Stimulated activated CD4-positive, alpha-beta T cell treated with anti-CD3 and anti-CD28 coated beads, Interleukin-2, amount 100 ng/mL, for 24 hours (primary cell): ENCODE results near the gene CLEC2D.
A peak's percentile ranks its signal among the peaks of the same experiment; 100 is the strongest.

Experiments
- DNase-seq, 2 donors: peaks; one replicate each; pipeline ENCODE4 v3.0.0-alpha.2; 2020

The CLEC2D gene

GRCh38 chr12:9669534-9669933, at the start of gene CLEC2D:
Gene CLEC2D, plus strand, starts transcription at chr12:9669713. Its CDS starts 22 bp downstream, at chr12:9669735.
- peak in 1 of 2 donors; percentile 61 for DNase-seq

GRCh38 chr12:9625019-9625418, 44.5 kb upstream of the CLEC2D start:
- DNase-seq, result no peak

GRCh38 chr12:9626291-9626690, 43.2 kb upstream of the CLEC2D start:
- no peak for DNase-seq

GRCh38 chr12:9626821-9627220, 42.7 kb upstream of the CLEC2D start:
- DNase-seq, result no peak

GRCh38 chr12:9632766-9633165, 36.7 kb upstream of the CLEC2D start:
- no peak for DNase-seq

- DNase-seq, result peak; percentile 79 to 87
These were observed 35.2 kb upstream of the CLEC2D start for GRCh38 chr12:9634177-9634803.

GRCh38 chr12:9634969-9635754, 34.4 kb upstream of the CLEC2D start:
- DNase-seq, result no peak

- no peak for DNase-seq
These were observed 33.2 kb upstream of the CLEC2D start for GRCh38 chr12:9636150-9636850.

- DNase-seq, result no peak
These were observed 32.7 kb upstream of the CLEC2D start for GRCh38 chr12:9636851-9637206.

GRCh38 chr12:9640024-9640423, 29.5 kb upstream of the CLEC2D start:
- DNase-seq, result no peak

GRCh38 chr12:9642606-9643265, 26.8 kb upstream of the CLEC2D start:
- no peak for DNase-seq

- DNase-seq, result no peak
These were observed 26.2 kb upstream of the CLEC2D start for GRCh38 chr12:9643266-9643660.

- DNase-seq, result peak; percentile 23 to 48
These were observed 24.4 kb upstream of the CLEC2D start for GRCh38 chr12:9644985-9645551.

GRCh38 chr12:9646794-9647781, 22.4 kb upstream of the CLEC2D start:
- no peak for DNase-seq

GRCh38 chr12:9647825-9648700, 21.4 kb upstream of the CLEC2D start:
- peak; percentile 88 to 95 for DNase-seq

- no peak for DNase-seq
These were observed 20.6 kb upstream of the CLEC2D start for GRCh38 chr12:9648701-9649531.

GRCh38 chr12:9649532-9649940, 20.0 kb upstream of the CLEC2D start:
- peak; percentile 44 to 46 for DNase-seq

GRCh38 chr12:9650151-9650576, 19.3 kb upstream of the CLEC2D start:
- no peak for DNase-seq

GRCh38 chr12:9651265-9651729, 18.2 kb upstream of the CLEC2D start:
- peak; percentile 65 for DNase-seq

- no peak for DNase-seq
These were observed 9.5 kb upstream of the CLEC2D start for GRCh38 chr12:9660046-9660445.
